ENCODE results near the gene DPM1.

Gene DPM1

GRCh38 chr20:50957798-50958614, at the start of gene DPM1:
DPM1 (minus strand) TSS chr20:50958532; CDS start chr20:50958523, 9 bp downstream.
- DNase-seq (ENCODE audit: low read depth, low spot score): no peak

GRCh38 chr20:51005214-51005613, 46.9 kb upstream of the DPM1 start:
- no peak for DNase-seq (ENCODE audit: low read depth, low spot score)

- DNase-seq (ENCODE audit: low read depth, low spot score): no peak
Observed at GRCh38 chr20:51004781-51005180, 46.4 kb upstream of the DPM1 start.

GRCh38 chr20:51004305-51004727, 46.0 kb upstream of the DPM1 start:
- no peak for DNase-seq (ENCODE audit: low read depth, low spot score)

- no peak for DNase-seq (ENCODE audit: low read depth, low spot score)
Observed at GRCh38 chr20:51003753-51004152, 45.4 kb upstream of the DPM1 start.

- no peak for DNase-seq (ENCODE audit: low read depth, low spot score)
Observed at GRCh38 chr20:51002633-51003032, 44.3 kb upstream of the DPM1 start.

GRCh38 chr20:51001430-51002265, 43.3 kb upstream of the DPM1 start:
- DNase-seq (ENCODE audit: low read depth, low spot score): no peak

GRCh38 chr20:50999355-50999754, 41.0 kb upstream of the DPM1 start:
- DNase-seq (ENCODE audit: low read depth, low spot score): no peak

GRCh38 chr20:50996901-50997865, 38.9 kb upstream of the DPM1 start:
- DNase-seq (ENCODE audit: low read depth, low spot score): no peak

- DNase-seq (ENCODE audit: low read depth, low spot score): no peak
Observed at GRCh38 chr20:50995506-50995905, 37.2 kb upstream of the DPM1 start.

- DNase-seq (ENCODE audit: low read depth, low spot score): no peak
Observed at GRCh38 chr20:50993876-50994275, 35.5 kb upstream of the DPM1 start.

- DNase-seq (ENCODE audit: low read depth, low spot score): no peak
Observed at GRCh38 chr20:50992733-50993457, 34.6 kb upstream of the DPM1 start.

- no peak for DNase-seq (ENCODE audit: low read depth, low spot score)
Observed at GRCh38 chr20:50992336-50992732, 34.0 kb upstream of the DPM1 start.

GRCh38 chr20:50991076-50991475, 32.7 kb upstream of the DPM1 start:
- DNase-seq (ENCODE audit: low read depth, low spot score): no peak

- peak; percentile 59 for DNase-seq (ENCODE audit: low read depth, low spot score)
Observed at GRCh38 chr20:50987493-50988210, 29.3 kb upstream of the DPM1 start.

GRCh38 chr20:50983321-50983720, 25.0 kb upstream of the DPM1 start:
- DNase-seq (ENCODE audit: low read depth, low spot score): no peak

GRCh38 chr20:50982363-50982762, 24.0 kb upstream of the DPM1 start:
- DNase-seq (ENCODE audit: low read depth, low spot score): no peak

GRCh38 chr20:50981714-50982048, 23.3 kb upstream of the DPM1 start:
- DNase-seq (ENCODE audit: low read depth, low spot score): no peak

- DNase-seq (ENCODE audit: low read depth, low spot score): no peak
Observed at GRCh38 chr20:50980851-50981713, 22.8 kb upstream of the DPM1 start.

Measured in brain pericyte (primary cell).